Natural killer cell (primary cell): ENCODE measurements around the gene TRIP10. TPM values are rescaled to one million over a fixed set of nuclear protein-coding genes. Genes with fewer than 3 reads are reported as not detected.
"Not testable (repeated sequence)": the region's sequence is repeated elsewhere in the genome, so short reads cannot be mapped to it uniquely, and the experiment has no call there.

Experiments
- ATAC-seq, 3 donors: fragments of 150-1000 bp in 2 of 3; fragments of 200-7000 bp in 1 of 3; cut with Tn5 transposase; 1 replicate in 1 of 3; 2 replicates in 2 of 3; pipeline ENCODE4 v1.10.0; 2021; ENCODE audit warnings: mild to moderate bottlenecking in 2 of 3, moderate library complexity in 2 of 3
- DNase-seq, 2 donors: peaks; one replicate each; pipeline versions ENCODE4 v3.0.0 to v3.0.0-alpha.2; 2013 to 2021; ENCODE audit warnings: mixed read lengths in 1 of 2
- H3K27ac ChIP-seq: one replicate; pipeline ENCODE4 v1.5.1; 2013; ENCODE audit warnings: mild to moderate bottlenecking, low read length
- H3K27me3 ChIP-seq: one replicate; pipeline ENCODE4 v1.6.1; 2013; ENCODE audit warnings: low read length; ENCODE audit not compliant: control insufficient read depth, insufficient read depth
- H3K36me3 ChIP-seq: one replicate; pipeline ENCODE4 v1.6.1; 2013; ENCODE audit warnings: low read length; ENCODE audit not compliant: control insufficient read depth, insufficient read depth
- H3K4me1 ChIP-seq: one replicate; pipeline ENCODE4 v1.6.1; 2013; ENCODE audit warnings: low read length; ENCODE audit not compliant: control insufficient read depth, insufficient read depth
- H3K4me3 ChIP-seq: one replicate; pipeline ENCODE4 v1.5.1; 2013; ENCODE audit warnings: low read length
- H3K9me3 ChIP-seq: one replicate; pipeline ENCODE4 v1.6.1; 2013; ENCODE audit warnings: low read length; ENCODE audit not compliant: control insufficient read depth, insufficient read depth
- H3K27ac Mint-ChIP-seq, 2 donors: one replicate each; pipeline ENCODE4 v1.8.0; 2022; ENCODE audit warnings: mild to moderate bottlenecking in 2 of 2, mixed read lengths in 2 of 2, moderate library complexity in 1 of 2
- H3K27me3 Mint-ChIP-seq, 2 donors: one replicate each; pipeline ENCODE4 v1.8.0; 2022; ENCODE audit warnings: low read depth in 2 of 2, mixed read lengths in 2 of 2
- H3K36me3 Mint-ChIP-seq: one replicate; pipeline ENCODE4 v1.8.0; 2022; ENCODE audit warnings: mixed read lengths
- H3K4me1 Mint-ChIP-seq, 2 donors: one replicate each; pipeline ENCODE4 v1.8.0; 2022; ENCODE audit warnings: mixed read lengths in 2 of 2
- H3K4me3 Mint-ChIP-seq: one replicate; pipeline ENCODE4 v1.8.0; 2022; ENCODE audit warnings: mild to moderate bottlenecking, moderate library complexity, mixed read lengths
- H3K9me3 Mint-ChIP-seq, 2 donors: one replicate each; pipeline ENCODE4 v1.8.0; 2022; ENCODE audit warnings: mixed read lengths in 2 of 2
- CTCF ChIP-seq: fragments of 200-600 bp; IDR thresholded peaks from one replicate; pipeline ENCODE4 v1.8.0; 2022; ENCODE audit warnings: antibody characterized with exemption
- WGBS: methylation state at CpG from one replicate; pipeline ENCODE4 v1.1.7; 2013; ENCODE audit warnings: missing lambda C conversion rate; ENCODE audit not compliant: insufficient coverage; 5-methylcytosine and 5-hydroxymethylcytosine counted together
- intact Hi-C: fragments of 100-400 bp; cut with micrococcal nuclease; formaldehyde crosslinking; loops from one replicate; pipeline ENCODE4 v1.14.2; 2022
- total RNA-seq, 4 donors: library from RNA; stranded (reverse); fragments of 120-200 nt in 1 of 4; gene quantifications; one replicate each; pipeline versions ENCODE4 v1.2.3 to v1.2.4, GENCODE V29; 2013 to 2022

Gene TRIP10
- total RNA-seq, 3 donors from 2014 or later (not counting 1 experiment from before 2014, with no cell fraction given) = 1.0 to 5.2 (median 3.3) TPM

DNA sequence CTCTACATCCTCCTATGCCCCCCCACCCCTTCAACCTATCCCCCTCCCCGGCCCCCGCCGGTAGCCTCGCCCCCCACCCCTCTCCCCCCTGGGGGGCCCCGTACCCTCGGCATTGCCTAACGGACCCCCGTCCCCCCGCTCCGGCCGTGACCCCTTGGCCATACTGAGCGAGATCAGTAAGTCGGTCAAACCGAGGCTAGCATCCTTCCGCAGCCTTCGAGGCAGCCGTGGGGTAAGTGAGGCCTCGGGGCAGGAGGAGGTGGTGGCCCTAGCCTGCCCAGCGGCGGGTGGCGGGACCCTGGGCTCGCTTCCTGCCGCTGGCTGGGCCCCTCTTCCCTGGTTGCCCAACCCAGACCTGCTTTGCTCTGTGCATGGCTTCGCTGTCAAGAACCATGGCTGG, 6.5 kb downstream of the TRIP10 start:
- no peak overlapping the region for H3K27ac Mint-ChIP-seq
- H3K4me1 Mint-ChIP-seq = no peaks in the 10 kb centered on the region
- H3K4me3 Mint-ChIP-seq = no peak overlapping the region
- H3K27me3 Mint-ChIP-seq = no peaks in the 10 kb centered on the region
- H3K9me3 Mint-ChIP-seq = no peaks in the 10 kb centered on the region
- 94% methylated on average over 18 of the region's 24 CpGs for WGBS
- no peak overlapping the region for H3K27ac ChIP-seq
- intact Hi-C loops = no loop called here
- no peak overlapping the region for H3K4me3 ChIP-seq
- no peaks in the 10 kb centered on the region for H3K36me3 Mint-ChIP-seq
- H3K4me1 ChIP-seq = peaks cover 3% of the 10 kb centered on the region
- DNase-seq = no peak
- TF ChIP-seq CTCF = no peak
- H3K36me3 ChIP-seq = peaks cover 6% of the 10 kb centered on the region
- ATAC-seq = no peak
- H3K27me3 ChIP-seq = no peaks in the 10 kb centered on the region
- H3K9me3 ChIP-seq = no peaks in the 10 kb centered on the region

GRCh38 chr19:6748543-6748942, 9.1 kb downstream of the TRIP10 start:
- ATAC-seq, intact Hi-C loops, H3K4me1 Mint-ChIP-seq: not testable (repeated sequence)

DNA sequence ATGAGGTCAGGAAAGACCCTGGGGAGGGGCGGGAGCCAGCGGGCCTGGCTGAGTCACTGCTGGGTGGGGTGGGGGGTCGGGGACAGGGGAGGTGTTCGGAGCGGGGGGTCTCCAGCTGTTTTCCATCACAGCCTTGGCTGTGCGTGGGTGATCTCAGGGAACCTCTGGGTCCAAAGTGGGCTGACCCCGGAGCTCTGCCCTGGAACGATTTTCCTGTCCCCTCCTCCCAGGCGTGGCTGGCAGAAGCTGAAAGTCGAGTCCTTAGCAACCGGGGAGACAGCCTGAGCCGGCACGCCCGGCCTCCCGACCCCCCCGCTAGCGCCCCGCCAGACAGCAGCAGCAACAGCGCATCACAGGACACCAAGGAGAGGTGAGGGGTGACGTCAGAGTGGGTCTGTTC, 10.6 kb downstream of the TRIP10 start:
- peaks cover 13% of the 10 kb centered on the region for H3K4me1 ChIP-seq
- H3K36me3 ChIP-seq = peaks cover 25% of the 10 kb centered on the region
- Mint-ChIP-seq H3K27me3 (no peaks in the 10 kb centered on the region), H3K9me3 (no peaks in the 10 kb centered on the region), H3K36me3 (no peaks in the 10 kb centered on the region), H3K4me3 (no peak overlapping the region), H3K4me1 (peaks cover 6 to 19% of the 10 kb centered on the region in 2 donors), H3K27ac (no peak overlapping the region)
- no peak for DNase-seq
- no peak for ATAC-seq
- no peaks in the 10 kb centered on the region for H3K9me3 ChIP-seq
- WGBS = 95% methylated on average over 20 of the region's 20 CpGs
- TF ChIP-seq CTCF = no peak
- intact Hi-C loops = no loop called here
- no peak overlapping the region for H3K4me3 ChIP-seq
- no peaks in the 10 kb centered on the region for H3K27me3 ChIP-seq
- H3K27ac ChIP-seq = no peak overlapping the region

More at GRCh38 chr19:6748543-6748942, 9.1 kb downstream of the TRIP10 start:
- H3K9me3 ChIP-seq, H3K27me3 Mint-ChIP-seq, H3K27ac ChIP-seq, DNase-seq, H3K36me3 Mint-ChIP-seq, H3K4me3 Mint-ChIP-seq, H3K4me3 ChIP-seq, H3K27me3 ChIP-seq, H3K9me3 Mint-ChIP-seq, H3K4me1 ChIP-seq, H3K27ac Mint-ChIP-seq: not testable (repeated sequence)
- WGBS = 98% methylated on average over 9 of the region's 10 CpGs
- H3K36me3 ChIP-seq = peaks cover 21% of the 10 kb centered on the region

DNA sequence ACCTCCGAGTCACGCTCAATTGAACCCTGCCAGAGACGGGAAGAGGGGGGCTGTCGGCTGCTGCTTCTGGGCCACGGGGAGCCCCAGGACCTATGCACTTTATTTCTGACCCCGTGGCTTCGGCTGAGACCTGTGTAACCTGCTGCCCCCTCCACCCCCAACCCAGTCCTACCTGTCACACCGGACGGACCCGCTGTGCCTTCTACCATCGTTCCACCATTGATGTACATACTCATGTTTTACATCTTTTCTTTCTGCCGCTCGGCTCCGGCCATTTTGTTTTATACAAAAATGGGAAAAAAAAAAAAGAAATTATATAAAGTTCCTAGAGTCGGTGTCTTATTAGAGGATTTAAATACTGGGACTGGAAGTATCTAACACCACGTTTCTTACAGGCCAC, 11.7 kb downstream of the TRIP10 start:
- intact Hi-C loops = no loop called here
- Mint-ChIP-seq H3K27ac (no peak overlapping the region), H3K36me3 (no peaks in the 10 kb centered on the region), H3K4me1 (peaks cover 6 to 19% of the 10 kb centered on the region in 2 donors), H3K4me3 (no peak overlapping the region), H3K27me3 (no peaks in the 10 kb centered on the region), H3K9me3 (no peaks in the 10 kb centered on the region)
- H3K4me1 ChIP-seq = peaks cover 13% of the 10 kb centered on the region
- WGBS = over 99% methylated on average over 16 of the region's 16 CpGs
- no peak overlapping the region for H3K27ac ChIP-seq
- H3K27me3 ChIP-seq = no peaks in the 10 kb centered on the region
- peaks cover 25% of the 10 kb centered on the region for H3K36me3 ChIP-seq
- no peak for TF ChIP-seq CTCF
- DNase-seq (no peak), ATAC-seq (no peak)
- H3K9me3 ChIP-seq = no peaks in the 10 kb centered on the region
- no peak overlapping the region for H3K4me3 ChIP-seq
